NCI-H510A treated with DMSO at 0.1 percent for 48 hours (cell line): ENCODE data around the gene CTBP2.

Source experiments
- DNase-seq: peaks from one replicate; lab custom pipeline; 2025; lab: John Stamatoyannopoulos, UW

The CTBP2 gene

DNA sequence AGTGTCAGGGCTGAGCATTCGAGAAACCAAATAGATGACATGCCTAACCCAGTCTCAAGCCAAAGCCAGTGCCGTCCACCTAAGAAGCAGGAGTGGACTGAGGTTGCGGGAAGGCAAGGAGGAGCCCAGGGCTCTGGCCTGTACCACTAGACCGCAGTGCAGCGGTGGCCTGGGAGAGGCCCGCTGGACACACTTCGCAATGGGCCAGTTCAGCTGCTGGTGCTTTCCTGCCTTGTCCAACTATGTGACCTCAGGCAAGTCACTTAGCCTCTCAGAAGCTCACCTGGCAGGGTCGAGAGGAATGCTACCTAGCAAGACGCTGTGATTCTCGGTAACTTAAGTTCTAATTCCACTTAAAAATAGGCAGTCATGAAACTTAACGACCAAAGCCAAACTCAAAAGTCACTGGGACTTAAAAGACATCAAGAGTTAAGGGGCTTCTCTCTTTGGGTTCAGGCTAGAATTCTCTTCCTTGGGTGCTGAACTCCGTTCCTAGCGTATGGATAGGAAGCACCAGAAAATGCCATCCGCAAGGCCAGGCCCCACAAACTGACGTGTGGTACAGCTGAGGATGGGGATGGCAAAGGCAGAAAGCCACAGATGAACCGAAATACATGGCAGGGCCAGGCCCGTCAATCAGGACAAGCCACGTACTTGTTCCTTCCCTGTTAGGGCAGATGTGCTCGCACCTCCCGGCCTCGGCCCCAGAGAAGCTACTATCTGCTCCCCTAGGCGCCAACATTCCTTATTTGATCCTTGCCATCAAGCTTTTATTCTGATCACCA, 34.2 kb downstream of the CTBP2 start:
- DNase-seq: no peak

DNA sequence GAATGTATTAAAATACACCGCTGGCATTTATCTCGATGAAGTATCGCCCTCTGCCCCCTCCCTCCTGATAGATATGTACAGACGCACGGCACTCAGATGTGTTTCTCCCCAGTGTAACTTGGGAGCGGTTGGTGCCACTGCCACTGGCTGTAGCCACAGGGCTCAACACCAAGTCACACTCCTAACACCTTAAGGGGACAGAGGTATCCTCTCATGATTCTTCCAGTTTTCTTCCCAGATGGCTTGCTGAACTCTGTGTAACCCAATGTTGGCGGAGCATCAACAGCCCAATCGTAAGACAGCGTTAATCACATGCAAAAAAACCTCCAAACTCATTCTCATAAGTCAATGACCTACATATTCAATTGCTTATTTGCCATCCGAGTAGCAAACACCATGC, 35.5 kb downstream of the CTBP2 start:
- no peak for DNase-seq

DNA sequence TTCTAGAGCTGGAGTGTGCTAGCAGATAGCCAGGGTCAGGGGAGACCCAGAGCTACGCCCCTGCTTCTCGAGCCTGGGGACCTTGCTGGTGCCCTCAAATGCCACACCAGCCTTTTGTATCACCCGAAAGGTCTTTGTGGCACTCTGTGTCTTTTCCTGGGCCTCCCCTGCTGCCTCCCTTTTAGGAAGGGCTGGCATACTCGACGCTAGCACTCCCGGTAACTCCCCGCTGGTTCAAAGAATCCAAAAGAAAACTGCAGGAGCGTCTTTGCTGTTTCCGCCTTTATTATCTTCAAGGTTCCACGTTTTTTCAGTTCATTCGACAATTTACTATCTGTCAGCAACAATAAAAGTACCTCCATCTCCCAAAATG, 36.3 kb downstream of the CTBP2 start:
- no peak for DNase-seq

DNA sequence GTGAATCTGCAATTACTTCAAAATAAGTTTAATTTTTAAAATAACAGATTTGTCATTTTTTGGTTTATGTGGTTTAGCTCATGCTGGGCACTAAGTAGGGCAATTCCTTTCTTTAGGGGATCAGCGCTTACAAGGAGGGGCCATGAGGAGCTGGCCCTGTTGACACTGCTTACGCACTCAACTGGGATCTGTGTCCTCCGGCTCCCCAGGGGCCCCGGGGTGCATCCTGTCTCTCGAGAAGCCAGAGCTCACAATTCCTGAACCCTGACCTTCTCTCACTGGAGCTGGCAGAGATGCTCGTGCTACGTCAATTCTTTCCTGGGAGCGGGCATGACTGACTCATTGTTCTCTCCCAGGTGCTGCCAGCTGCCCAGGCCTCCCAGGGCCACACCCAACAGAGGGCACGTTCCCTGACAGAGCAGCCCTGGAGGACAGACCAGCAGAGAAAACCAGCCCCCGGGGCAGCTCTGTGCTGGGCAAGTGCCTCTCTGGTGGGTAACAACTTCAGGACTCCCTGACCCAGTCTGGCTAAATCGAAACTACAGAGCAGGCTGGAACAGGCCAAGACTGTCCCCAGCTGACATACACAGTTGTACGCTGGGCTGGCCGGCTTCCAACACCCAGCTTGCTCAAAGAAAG, 36.8 kb downstream of the CTBP2 start:
- DNase-seq: no peak

DNA sequence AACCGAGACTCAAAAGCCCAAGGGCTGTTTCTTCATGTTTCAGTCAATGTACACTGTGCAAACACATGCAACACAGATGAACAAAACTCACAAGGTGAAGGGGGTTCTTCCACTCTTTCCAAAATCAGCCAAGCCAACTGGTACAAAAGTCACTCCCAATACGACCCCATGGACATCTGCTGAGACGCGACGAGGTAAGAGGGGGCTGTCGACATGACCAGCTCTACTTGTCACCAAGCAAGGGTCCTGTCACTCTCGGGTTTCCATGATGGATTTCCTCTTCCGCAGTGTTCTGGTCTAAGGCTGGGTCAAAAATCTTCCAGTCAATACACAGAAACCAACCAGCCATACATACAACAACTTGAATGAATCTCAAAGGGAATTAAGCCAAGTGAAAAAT, 37.8 kb downstream of the CTBP2 start:
- DNase-seq: no peak

DNA sequence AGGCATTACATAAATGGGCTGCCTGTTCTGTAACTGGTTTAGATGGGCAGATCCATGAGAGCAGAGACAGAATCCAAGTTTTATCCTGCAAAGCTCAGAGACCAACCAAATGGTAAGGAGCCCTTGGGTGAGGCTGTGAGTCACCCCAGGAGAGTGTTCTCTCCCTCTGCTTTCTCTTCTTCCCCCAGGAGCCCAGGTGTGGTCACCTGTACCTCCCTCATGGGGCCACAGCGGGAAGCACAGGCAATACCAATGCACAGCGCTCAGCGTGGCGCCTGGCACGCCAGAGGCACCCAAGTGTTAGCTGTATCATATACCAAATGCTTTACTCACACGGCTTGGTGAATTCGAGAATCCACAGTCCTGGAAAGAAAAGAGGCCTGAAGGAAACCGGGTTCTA, 39.4 kb downstream of the CTBP2 start:
- DNase-seq: no peak

DNA sequence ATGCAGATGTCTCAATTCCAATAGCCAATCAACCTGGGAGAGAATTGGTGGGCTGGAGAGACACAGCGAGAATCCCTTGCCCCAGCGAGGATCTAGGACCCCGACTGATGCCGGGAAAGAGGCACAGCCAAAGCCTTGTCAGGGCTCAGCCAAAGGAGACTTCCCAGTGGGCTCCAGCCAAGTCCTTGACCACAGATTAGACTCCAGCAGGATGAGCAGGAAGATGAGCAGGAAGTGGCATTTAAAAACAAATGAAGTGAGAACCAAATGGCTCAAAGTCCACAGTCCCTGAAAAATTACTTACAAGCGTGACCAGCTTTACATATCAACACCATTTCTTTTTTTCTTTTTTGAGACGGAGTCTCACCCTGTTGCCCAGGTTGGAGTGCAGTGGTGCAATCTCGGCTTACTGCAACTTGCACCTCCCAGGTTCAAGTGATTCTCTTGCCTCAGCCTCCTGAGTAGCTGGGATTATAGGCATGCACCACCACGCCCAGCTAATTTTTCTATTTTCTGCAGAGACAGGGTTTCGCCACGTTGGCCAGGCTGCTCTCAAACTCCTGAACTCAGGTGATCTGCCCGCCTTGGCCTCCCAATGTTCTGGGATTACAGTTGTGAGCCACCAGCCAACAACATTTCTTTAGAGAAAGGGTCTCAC, 40.2 kb downstream of the CTBP2 start:
- no peak for DNase-seq

DNA sequence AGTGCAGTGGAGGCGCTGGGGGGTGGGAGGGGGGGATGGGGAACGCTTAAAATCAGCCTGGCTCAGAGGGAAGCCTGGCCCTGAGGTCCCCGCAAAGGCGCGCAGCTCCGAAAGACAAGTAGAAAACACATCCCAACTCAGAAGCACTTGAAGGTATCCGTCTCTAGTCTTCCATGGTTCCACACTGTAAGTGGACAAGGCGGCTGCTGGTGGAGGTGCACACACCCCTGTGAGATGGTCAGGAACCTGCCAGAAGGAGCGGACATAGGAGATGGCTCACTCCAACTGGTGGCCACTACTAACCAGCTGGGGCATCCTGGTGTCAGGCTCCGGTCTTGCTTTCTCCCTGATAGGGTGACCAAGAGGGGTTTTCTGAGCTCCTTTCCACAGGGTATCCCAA, 41.7 kb downstream of the CTBP2 start:
- no peak for DNase-seq

DNA sequence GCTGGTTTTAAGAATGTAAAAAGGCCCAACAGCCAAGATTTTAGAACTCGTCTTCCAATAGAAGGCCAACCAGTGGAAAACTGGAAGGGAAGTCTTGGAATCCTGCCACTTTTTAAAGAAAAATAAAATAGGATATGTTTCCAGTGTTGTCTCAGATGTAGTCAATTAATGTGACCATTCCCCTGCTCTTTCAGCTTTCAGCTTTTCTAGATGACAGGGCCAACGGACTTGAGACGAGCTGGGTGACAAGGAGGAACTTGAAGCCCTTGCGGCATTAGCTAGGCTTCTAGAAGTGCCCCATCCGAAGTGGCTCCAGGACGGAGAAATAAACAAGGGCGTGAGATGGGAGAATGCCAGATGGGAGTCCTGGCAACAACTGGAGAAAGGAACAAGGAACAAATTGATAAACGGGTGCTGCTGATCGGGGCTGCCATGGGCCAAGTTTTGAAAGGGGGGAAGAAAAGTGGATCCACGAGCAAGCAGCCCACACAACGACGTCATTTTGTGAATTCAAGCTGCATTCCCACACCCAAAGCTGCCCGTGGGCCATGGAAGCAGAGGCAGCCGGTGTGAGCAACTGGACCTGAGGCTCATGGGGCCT, 42.3 kb downstream of the CTBP2 start:
- DNase-seq: no peak

DNA sequence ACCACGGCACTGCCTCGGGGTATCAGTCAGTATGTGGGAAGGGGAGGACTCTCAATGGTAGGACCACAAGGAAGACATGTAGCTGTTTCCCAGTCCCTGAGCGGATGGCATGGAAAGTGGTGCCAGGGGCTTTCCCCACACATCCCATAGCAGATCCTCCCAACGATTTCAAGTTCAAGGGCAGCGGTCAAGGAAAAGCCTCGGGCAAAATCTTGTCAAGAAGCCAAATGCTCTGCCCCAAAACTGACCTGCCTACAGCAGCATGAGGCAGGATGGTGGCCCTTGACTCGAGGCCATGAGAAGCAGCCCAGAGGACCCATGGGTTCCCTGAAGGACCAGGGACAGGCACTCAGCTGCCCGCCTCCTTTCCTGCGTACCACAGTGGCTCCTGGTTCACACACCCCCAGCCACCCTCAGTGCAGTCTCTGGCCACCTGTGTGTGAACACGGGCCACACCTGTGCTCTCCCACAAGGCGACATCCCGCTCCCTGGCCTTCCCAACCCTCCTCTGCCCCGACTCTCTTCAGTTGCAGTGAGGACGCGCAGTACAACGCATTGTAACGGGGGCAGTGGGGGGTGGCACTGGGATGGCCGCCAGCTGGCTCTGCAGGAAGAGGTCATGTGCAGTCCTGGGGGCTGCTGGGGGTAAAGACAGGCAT, 43.6 kb downstream of the CTBP2 start:
- no peak for DNase-seq

DNA sequence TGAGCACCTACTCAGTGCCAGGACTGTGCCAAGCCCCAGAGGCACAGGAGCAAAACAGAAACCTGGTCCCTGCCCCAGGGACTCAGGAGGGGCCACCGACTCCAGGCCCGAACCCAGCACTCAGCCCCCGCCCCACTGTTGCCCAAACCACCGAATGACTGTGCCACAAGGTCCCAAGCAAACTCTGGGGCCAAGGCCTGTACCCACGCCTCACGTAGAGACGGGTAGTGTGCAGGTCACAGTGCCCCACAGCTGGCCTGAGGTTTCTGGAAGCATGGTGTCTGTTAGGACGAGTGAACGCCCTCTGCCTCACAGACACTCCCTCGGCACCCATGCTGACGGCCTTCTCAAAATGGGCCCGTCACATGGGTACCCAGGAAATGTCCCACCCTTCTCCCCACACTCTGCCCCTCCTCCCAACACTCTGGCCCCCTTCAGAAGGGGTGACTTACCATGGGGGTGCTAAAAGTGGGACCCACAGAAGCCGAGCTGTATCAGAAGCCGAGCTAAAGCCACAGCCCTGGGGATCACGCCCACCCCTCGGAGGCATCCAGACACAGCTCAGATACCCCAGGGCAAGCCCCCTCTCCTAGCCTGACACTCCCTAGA, 44.2 kb downstream of the CTBP2 start:
- DNase-seq: no peak

DNA sequence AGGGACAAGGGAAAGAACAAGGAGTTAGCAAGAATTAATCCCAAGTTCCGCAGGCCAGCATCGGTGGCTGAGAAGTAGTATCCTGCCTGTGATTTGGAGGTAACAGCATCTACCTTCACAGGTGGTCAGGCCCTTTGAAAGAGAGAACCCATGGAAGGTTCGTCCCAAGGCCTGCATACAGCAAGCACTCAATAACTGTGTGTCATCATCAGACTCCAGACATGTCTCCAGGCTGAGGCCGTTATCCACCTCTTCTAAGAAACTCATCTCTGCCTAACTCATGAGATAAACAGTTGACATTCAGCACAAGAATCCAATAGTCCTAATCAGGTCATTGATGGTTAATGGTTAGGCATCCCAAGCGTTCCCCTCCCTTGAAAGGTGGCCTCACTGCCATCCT, 45.0 kb downstream of the CTBP2 start:
- DNase-seq: no peak

DNA sequence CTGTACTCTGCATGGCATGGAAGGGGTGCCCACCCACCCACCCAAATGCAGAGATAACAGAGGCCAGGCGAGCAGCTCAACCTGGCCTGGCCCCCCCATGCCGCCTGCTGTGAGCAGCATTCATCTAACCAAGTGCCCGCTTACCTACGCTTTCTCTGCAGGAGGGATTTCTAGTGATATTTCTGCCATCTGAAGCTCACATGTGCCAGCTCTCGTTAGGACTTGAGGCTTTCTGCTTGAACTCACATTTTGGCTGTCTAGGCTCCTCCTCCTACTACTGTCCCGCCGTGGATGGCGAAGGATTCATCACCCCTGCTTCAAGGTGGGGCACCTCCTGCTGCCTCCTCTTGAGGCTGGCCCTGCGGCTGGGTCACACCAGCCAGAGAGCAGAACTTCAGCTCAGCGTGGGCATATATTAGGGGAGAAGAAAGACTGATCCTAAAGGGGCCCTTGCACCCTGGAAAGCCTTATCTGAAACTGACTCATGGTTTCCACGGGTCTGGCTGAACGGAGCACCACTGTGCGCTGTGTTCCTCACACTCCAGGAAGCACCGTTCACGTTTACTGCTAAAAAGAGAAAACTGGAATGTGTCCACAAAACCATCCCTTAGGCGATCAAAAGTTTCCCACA, 45.5 kb downstream of the CTBP2 start:
- no peak for DNase-seq

DNA sequence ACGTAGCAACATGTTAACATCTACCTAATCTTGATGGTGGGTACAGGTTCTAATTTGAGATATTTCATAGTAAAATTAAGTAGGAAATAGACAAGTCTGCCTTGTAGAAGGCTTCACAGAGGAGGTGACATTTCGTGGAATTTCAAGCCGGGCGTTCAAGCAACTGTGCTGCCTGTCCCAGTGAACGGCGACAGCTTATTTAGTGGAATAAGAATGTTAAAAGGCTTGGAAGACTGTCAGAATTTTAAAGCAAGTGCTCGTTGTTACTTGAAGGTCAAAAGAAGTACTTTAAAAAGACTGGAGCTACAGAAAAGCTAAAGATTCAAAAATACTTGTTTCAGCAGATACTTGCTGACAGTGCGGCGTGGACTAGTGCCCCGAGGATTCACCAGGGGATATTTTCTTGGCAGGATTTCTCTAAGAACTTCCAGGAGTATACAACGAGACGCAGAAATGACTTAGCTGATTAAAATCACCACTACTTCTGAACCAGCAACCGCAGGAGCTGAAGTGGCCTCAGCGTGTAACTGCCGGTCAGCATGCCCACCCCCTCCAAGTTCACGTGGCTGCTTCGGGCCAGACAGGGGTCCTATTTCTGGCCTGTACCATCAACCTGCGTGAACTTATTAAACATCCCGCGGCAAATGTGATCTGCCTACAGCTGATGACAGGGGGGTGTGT, 46.5 kb downstream of the CTBP2 start:
- DNase-seq: no peak

DNA sequence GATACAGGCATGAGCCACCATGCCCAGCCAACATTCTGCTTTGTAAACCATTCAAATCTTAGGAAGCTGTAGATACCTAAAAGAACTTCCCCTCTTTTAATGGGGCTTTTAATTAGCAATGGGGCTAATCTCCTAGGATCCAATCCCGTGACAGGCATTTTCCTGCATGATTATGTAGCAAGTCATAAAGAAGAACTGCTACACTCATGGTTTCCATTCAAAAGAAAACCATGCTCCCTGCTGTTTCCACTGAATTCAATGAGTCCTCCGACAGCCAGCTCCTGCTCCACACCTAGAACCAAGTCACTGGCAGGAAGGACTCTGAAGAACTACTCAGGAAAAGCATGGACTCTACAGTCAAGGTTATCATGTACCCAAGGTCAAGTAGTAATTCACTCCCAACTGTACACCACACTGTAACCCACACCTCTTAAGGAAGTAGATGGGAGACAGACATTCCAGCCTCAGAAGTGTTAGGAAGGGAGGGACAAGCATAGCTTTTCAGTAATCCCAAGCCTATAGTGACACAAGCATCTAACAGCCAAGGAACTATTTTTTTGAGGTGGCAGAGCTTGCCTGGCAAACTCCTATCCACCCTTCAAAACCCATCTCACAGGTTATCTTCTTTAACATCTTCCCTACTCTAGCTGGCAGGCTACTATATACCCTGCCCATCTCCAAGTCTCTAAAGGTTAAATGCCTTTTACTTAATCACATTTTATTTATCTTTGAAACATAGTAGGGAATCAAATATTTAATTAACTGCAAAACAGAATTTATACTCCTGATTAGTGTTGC, 47.5 kb downstream of the CTBP2 start:
- DNase-seq: no peak

DNA sequence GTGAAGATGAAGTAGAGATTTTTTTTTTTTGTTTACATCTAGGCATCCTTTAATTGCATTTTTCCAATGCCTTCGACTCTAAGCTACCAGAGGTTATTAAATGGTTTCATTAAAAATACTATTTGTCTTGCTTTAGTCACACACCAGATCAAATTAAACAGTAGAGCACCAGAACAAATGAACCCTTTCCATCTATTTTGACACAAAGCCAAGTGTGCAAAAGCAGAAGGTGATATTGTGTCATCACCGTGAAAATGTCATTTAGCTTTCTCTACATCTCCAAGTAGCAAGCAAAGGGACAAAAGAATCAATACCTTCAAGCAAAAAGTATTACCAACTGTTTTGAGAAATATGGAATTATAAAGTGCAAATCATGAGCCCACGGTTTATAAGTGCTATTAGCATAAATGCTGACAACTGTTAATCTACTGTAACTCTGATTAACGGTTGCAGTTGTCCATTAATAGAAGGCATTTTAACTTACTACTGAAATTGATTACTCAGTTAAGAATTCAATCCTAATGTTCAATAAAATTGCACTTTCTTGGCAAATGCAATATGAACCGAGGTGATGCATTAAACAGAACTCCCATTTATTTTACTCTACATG, 49.1 kb downstream of the CTBP2 start:
- DNase-seq: no peak

DNA sequence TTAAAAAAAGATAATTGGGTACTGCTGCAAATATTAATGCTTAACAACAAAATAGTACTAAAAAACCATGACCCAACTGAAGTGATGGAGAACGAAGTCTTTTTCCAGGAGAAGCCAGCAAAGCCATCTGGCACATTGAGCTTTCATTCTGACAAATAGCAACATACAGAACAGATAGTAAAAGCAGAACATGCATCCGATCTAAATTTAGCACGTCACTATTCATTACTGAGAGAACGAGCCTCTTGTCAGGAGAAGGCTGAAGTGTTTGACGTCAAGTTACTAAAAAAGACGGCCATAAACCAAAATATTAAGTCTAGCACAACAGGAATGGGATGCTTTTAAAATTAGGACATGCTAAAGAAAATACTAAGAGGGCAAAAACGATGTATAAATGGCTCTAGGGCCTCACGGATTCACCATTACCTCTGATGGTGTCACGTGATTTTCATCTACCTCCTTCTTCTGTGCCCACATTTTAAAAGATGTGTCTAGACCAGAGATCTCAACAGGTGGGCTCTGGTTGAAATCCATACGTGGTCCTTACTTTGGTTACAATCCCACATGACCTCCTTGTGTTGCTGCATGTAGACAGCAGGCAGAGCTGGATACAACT, 52.3 kb downstream of the CTBP2 start:
- no peak for DNase-seq

DNA sequence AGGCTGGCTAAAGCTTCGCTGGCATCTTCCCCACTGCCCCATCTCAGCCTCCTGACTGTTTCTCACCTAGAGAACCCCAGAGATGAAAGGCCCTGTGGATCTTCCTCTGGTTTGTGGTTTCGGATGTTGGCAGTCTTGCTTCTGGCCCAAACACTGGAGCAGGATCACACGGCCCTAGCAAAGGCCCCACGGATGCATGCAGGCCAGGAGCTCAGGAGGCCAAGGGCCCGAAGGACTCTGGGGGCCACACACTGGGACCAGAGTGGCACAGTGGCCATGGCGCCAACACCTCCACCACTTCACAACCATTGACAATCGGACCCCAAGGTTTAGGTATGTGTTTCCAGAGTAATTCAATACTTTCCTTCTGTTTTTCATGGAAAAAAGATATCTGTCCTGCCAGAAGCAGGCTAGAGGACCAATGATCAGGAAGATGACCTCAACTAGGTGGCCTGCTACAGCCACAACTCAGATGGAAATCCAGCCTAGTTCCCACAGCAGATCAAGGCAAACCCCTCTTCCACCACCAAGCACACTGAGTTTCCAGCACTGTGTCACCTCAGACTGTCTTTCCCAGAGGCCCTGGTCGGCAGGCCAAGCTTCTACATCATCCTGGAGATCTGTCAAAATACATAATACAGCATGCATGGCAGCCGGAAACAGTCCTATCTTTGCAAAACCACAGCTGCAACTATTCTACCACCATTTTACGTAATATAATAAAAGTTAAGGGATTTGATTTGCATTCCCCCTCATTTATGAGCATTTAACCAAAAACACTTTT, 53.0 kb downstream of the CTBP2 start:
- DNase-seq: no peak
